PC-9 (cell line): ENCODE data around the gene AGO1. TPM values are rescaled to one million over a fixed set of nuclear protein-coding genes. Genes with fewer than 3 reads are reported as not detected.

ENCODE experiments used
- BruUV-seq: library from RNA; stranded (reverse); fragments of 400-500 nt; replicated peaks from 2 replicates; lab custom pipeline; 2021; lab: Mats Ljungman, UMichigan
- CTCF ChIA-PET: fragments of 300-600 bp; sonication (Branson Sonifier 250); formaldehyde crosslinking; loops from one replicate; lab custom pipeline; 2022; ENCODE audit warnings: antibody characterized with exemption; lab: Charles Lee
- POLR2A ChIA-PET: fragments of 300-600 bp; sonication (Branson Sonifier 250); formaldehyde crosslinking; loops from one replicate; lab custom pipeline; 2022; ENCODE audit warnings: antibody characterized with exemption; ENCODE audit not compliant: unreplicated experiment; lab: Charles Lee
- DNase-seq, 2 experiments: peaks; one replicate each; pipeline versions ENCODE4 v3.0.0 to v3.0.0-alpha.2; 2015 to 2022; ENCODE audit warnings: mixed read lengths in 1 of 2
- H2AFZ ChIP-seq: fragments of 200-600 bp; sonication (generic); 2 replicates; pipeline ENCODE4 v1.8.1; 2017; ENCODE audit warnings: antibody characterized with exemption
- H3F3A ChIP-seq: fragments of 200-600 bp; sonication (generic); 2 replicates; pipeline ENCODE4 v1.8.1; 2017; ENCODE audit warnings: antibody characterized with exemption, mild to moderate bottlenecking, low read depth; ENCODE audit not compliant: insufficient read depth
- H3K27ac ChIP-seq: fragments of 200-600 bp; sonication (generic); 2 replicates; pipeline ENCODE4 v1.6.1; 2016; ENCODE audit warnings: mixed run types
- H3K27me3 ChIP-seq: fragments of 200-600 bp; sonication (generic); 2 replicates; pipeline ENCODE4 v1.6.1; 2016; ENCODE audit warnings: low read depth, mixed run types; ENCODE audit not compliant: insufficient read depth
- H3K36me3 ChIP-seq: fragments of 200-600 bp; sonication (generic); 2 replicates; pipeline ENCODE4 v1.6.1; 2016; ENCODE audit warnings: low read depth, mixed run types
- H3K4me1 ChIP-seq: fragments of 200-600 bp; sonication (generic); replicated peaks from 2 replicates; pipeline ENCODE4 v1.6.1; 2016; ENCODE audit warnings: mixed run types; ENCODE audit not compliant: insufficient read depth
- H3K4me2 ChIP-seq: fragments of 200-600 bp; sonication (generic); 2 replicates; pipeline ENCODE4 v1.6.1; 2017; ENCODE audit warnings: mixed run types
- H3K4me3 ChIP-seq: fragments of 200-600 bp; sonication (generic); 2 replicates; pipeline ENCODE4 v1.6.1; 2016; ENCODE audit warnings: mixed run types
- H3K79me2 ChIP-seq: fragments of 200-600 bp; sonication (generic); 2 replicates; pipeline ENCODE4 v1.6.1; 2017; ENCODE audit warnings: low read depth, mixed run types
- H3K9me2 ChIP-seq: fragments of 200-600 bp; sonication (generic); 2 replicates; pipeline ENCODE4 v1.8.1; 2017; ENCODE audit warnings: mild to moderate bottlenecking; ENCODE audit not compliant: insufficient read depth
- H3K9me3 ChIP-seq: fragments of 200-600 bp; sonication (generic); 2 replicates; pipeline ENCODE4 v1.8.1; 2016; ENCODE audit warnings: low read depth; ENCODE audit not compliant: insufficient read depth
- H4K20me1 ChIP-seq: fragments of 200-600 bp; sonication (generic); 2 replicates; pipeline ENCODE4 v1.8.1; 2017; ENCODE audit not compliant: insufficient read depth
- EZH2 ChIP-seq: fragments of 200-600 bp; sonication (generic); IDR thresholded peaks from 2 replicates; pipeline ENCODE4 v1.8.0; 2017; ENCODE audit warnings: antibody characterized with exemption, low read depth
- intact Hi-C: fragments of 100-400 bp; cut with micrococcal nuclease; formaldehyde crosslinking; loops from one replicate; pipeline ENCODE4 v1.10.0; 2022; ENCODE audit not compliant: unreplicated experiment
- total RNA-seq: library from RNA; stranded (reverse); gene quantifications from 2 replicates; pipeline ENCODE4 v1.2.3, GENCODE V29; 2021
- TF ChIP-seq, protein P1 (sequence below): fragments of 200-600 bp; sonication (generic); conservative IDR thresholded peaks from 2 replicates; pipeline ENCODE4 v1.6.1; 2017; ENCODE audit warnings: mixed run types, antibody characterized with exemption, mild to moderate bottlenecking, moderate library complexity

The AGO1 gene
- total RNA-seq, 1 experiment from 2014 or later = 66.0 TPM

GRCh38 chr1:35924838-35925237 lies 41.8 kb downstream of the AGO1 start:
- no TSS peak for BruUV-seq
- TF ChIP-seq EZH2 = no peak
- Histone ChIP-seq H3K9me3 (no peaks in the 10 kb centered on the region), H3K9me2 (no peaks in the 10 kb centered on the region), H3K36me3 (no peaks in the 10 kb centered on the region), H2AFZ (no peak overlapping the region), H3K4me1 (peaks cover 7% of the 10 kb centered on the region), H3K27me3 (no peaks in the 10 kb centered on the region), H3F3A (peaks cover 15% of the 10 kb centered on the region), H3K79me2 (0 out of 2 replicates have a peak, but pooled peaks cover 6% of the 10 kb centered on the region), H3K4me2 (no peak overlapping the region), H4K20me1 (no peaks in the 10 kb centered on the region), H3K4me3 (no peak overlapping the region), H3K27ac (no peak overlapping the region)
- ChIA-PET CTCF (no interaction called here), POLR2A (no interaction called here)
- no peak for DNase-seq
- intact Hi-C loops = no loop called here

GRCh38 chr1:35925741-35926140 lies 42.7 kb downstream of the AGO1 start:
- no peaks in the 10 kb centered on the region for H3K36me3 ChIP-seq
- no peaks in the 10 kb centered on the region for H4K20me1 ChIP-seq
- peaks cover 22% of the 10 kb centered on the region for H3F3A ChIP-seq
- TF ChIP-seq, protein P1, sequence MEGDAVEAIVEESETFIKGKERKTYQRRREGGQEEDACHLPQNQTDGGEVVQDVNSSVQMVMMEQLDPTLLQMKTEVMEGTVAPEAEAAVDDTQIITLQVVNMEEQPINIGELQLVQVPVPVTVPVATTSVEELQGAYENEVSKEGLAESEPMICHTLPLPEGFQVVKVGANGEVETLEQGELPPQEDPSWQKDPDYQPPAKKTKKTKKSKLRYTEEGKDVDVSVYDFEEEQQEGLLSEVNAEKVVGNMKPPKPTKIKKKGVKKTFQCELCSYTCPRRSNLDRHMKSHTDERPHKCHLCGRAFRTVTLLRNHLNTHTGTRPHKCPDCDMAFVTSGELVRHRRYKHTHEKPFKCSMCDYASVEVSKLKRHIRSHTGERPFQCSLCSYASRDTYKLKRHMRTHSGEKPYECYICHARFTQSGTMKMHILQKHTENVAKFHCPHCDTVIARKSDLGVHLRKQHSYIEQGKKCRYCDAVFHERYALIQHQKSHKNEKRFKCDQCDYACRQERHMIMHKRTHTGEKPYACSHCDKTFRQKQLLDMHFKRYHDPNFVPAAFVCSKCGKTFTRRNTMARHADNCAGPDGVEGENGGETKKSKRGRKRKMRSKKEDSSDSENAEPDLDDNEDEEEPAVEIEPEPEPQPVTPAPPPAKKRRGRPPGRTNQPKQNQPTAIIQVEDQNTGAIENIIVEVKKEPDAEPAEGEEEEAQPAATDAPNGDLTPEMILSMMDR = no peak
- TF ChIP-seq EZH2 = no peak
- no peak overlapping the region for H3K4me2 ChIP-seq
- peaks cover 8% of the 10 kb centered on the region for H3K4me1 ChIP-seq
- no peak overlapping the region for H3K27ac ChIP-seq
- no peaks in the 10 kb centered on the region for H3K27me3 ChIP-seq
- no peak overlapping the region for H2AFZ ChIP-seq
- CTCF ChIA-PET = no interaction called here
- intact Hi-C loops = no loop called here
- H3K9me2 ChIP-seq = no peaks in the 10 kb centered on the region
- H3K4me3 ChIP-seq = no peak overlapping the region
- 0 out of 2 replicates have a peak, but pooled peaks cover 6% of the 10 kb centered on the region for H3K79me2 ChIP-seq
- no TSS peak for BruUV-seq
- DNase-seq = no peak
- POLR2A ChIA-PET = no interaction called here
- no peaks in the 10 kb centered on the region for H3K9me3 ChIP-seq

- Histone ChIP-seq H3K4me2 (no peak overlapping the region), H3K79me2 (peaks cover 19% of the 10 kb centered on the region), H2AFZ (no peak overlapping the region), H3K4me3 (no peak overlapping the region), H3K4me1 (peaks cover 14% of the 10 kb centered on the region), H3F3A (peaks cover 32% of the 10 kb centered on the region), H4K20me1 (peaks cover 8% of the 10 kb centered on the region; the same call in 1 of the 2 replicates), H3K36me3 (no peaks in the 10 kb centered on the region), H3K9me3 (no peaks in the 10 kb centered on the region), H3K27ac (no peak overlapping the region), H3K9me2 (no peaks in the 10 kb centered on the region), H3K27me3 (no peaks in the 10 kb centered on the region)
- TF ChIP-seq EZH2 = no peak
- TF ChIP-seq, protein P1 = no peak
- ChIA-PET CTCF (no interaction called here), POLR2A (no interaction called here)
- BruUV-seq = no TSS peak
- intact Hi-C loops = no loop called here
- DNase-seq = no peak
These were observed 44.5 kb downstream of the AGO1 start for GRCh38 chr1:35927472-35927871.
